Ovary (tissue), 3 donors: ENCODE measurements around the gene KCNJ12.

Experiments used
- CTCF ChIP-seq, 3 donors: fragments of 450-650 bp in 2 of 3; fragments of 200-600 bp in 1 of 3; IDR thresholded peaks; one replicate each; pipeline versions ENCODE4 v1.5.1 to v1.8.0; 2016 to 2022; ENCODE audit warnings: antibody characterized with exemption in 3 of 3, mild to moderate bottlenecking in 1 of 3
- POLR2A ChIP-seq: fragments of 450-650 bp; IDR thresholded peaks from one replicate; pipeline ENCODE4 v1.6.1; 2017; ENCODE audit warnings: antibody characterized with exemption, mild to moderate bottlenecking, moderate library complexity
- donor health status: DM: no; HTN: no; CAD: no.

GRCh38 chr17:21397341-21398190 lies 21.4 kb downstream of the KCNJ12 start:
- TF ChIP-seq CTCF (IDR thresholded peaks at IDR 0.05) (no peak), POLR2A (no peak)
